ENCODE results near the gene DAAM2.

DAAM2 gene

DNA sequence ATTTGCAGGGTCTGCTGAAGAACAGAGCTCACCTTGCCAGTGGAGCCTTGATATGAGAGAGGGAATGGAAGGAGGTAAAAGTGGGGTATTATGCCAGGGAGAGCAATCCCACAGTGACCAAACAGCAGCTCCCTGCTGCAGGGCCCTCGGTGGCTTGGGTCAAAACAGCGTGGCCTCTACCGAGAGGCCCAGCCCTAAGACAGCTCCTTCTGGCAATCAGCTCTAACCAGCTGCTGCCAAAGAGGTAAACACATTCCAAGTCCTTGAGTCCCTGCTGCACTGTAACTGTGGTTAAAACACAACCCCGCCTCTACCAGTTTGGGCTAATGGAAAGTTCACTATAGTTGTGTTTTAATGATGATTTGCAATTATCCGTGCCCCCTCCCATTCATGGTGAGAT is 1.4 kb upstream of the DAAM2 start:
- no peak for DNase-seq

DNA sequence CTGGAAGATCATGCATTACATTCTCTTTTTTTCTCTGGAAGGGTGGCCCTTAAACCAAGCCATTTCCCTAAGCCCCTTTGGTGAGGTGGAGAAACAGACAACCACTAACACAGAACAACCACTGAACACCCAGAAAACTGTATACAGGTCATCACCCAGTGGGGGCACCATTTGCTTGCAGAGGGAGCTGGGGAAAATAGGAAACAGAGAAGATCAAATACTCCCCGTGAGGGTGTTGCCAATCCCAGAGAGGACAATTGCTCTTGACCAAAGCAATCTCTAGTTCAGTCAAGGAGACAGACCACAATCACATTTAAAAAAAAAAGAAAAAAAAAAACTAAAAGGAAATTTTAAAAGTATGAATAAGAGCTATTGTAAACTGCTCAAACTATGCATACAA is 865 bp upstream of the DAAM2 start:
- DNase-seq, result no peak

DNA sequence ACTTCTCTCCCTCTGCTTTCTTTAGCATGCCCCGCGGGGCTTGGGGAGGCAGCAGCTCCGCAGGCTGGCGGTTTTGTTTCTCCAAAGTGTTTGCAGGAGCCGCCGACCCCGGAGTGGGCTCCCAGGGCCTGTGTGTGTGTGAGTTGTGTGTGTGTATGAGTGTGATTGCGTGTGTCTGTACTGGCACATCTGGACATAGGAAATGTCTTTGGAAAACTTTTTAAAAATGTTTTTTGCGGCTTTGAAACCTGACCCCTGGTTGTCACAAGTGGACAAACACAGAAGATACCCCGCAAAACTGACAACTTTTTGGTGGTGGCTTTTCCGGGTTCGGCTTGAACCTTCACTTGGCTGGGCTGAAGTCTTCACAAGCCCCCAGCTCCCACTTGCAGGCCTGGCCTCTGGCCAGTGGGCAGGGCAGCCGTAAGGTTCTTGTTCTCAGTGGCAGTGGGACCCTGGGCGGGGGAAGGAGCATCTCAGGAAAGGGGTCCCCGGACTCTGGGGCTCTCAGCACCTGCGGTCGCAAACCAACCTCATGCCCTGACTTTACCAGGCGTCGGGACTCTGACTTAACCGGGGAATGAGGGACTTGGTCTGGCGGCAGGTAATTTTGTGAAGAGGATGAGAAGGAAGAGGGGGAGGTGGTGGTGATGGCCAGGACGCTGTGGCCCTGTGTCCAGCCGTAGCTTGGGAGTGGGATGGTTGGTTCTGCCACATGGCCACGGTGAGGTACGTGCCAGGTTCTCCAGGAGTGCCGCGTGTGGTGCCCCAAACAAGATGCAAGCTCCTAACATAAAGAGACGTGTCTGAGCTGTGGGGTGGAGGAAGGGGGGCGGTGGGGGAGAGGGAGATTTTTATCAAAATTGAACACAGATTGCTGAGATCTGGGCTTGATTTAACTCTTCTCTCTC is 619 bp downstream of the DAAM2 start:
- DNase-seq, result no peak

GRCh38 chr6:39793516-39793915 is 1.3 kb downstream of the DAAM2 start:
- DNase-seq, result no peak

DNA sequence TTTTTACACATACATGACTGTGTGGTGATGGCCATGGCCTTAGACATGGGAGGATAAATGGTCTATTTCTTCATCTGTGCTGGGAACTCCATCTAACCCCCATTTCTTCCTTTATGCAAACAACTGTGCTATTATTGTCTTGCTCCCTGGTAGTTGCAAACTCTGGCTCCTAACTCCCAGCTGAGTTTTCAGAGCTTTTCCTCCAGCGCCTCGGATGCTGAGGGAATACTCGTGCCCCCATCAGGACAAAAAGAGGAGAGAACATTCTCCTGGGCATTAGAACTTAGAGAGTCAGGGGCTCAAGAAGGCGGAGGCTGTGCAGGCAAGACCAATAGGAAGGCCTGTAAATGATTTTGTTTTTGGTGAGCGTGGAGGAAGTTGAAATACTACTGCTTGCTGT is 2.1 kb downstream of the DAAM2 start:
- DNase-seq, result no peak

GRCh38 chr6:39797751-39798150 is 5.6 kb downstream of the DAAM2 start:
- no peak for DNase-seq

DNA sequence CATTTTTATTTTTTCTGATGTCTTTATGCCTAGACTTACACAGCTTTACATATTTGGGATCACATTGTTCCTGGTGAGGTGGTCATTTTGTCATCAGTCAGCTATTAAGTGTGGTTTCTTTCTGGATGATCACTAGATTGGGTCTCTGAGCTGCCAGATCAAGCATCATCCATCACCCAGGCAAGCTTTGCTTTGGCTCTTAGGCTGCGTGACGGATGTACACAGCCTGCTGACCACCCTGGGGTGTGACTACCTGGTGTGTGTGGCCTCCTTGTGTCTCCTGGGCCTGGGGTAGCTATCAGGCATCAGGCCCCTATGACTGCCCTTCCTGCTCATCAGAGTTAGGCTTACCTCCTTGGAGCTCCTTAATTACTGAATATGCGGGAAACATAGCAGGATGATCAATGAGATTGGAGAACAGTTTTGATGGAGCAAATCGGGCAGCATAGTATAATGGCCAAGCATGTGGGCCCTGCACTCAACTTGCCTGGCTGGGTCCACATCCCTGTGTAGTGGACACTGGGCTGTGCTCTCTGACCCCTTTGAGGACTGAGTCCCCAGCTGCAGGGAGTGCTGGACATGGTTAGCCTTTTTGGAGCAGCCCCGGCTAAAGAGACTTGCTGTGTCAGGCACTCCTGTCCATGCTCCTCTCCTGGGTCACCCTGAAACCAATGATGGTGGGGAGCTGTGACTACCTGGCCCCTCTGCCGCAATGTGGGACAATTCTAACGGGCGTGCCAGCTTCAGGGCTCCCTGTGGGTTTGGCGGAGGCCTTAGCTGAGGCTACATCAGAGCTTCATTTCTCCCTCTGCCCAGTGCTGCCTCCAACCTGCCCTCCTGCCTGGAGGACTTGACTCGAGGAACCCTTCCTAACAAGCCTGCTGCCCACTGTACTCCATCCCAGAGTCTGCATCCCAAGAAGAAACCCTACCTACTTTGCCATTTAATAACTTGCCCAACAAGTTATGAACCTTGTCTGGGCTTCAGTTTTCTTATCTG is 8.2 kb downstream of the DAAM2 start:
- DNase-seq, result no peak

GRCh38 chr6:39801456-39802251 is 9.5 kb downstream of the DAAM2 start:
- DNase-seq, result no peak

- no peak for DNase-seq
Observed at GRCh38 chr6:39803872-39804271, 11.7 kb downstream of the DAAM2 start.

DNA sequence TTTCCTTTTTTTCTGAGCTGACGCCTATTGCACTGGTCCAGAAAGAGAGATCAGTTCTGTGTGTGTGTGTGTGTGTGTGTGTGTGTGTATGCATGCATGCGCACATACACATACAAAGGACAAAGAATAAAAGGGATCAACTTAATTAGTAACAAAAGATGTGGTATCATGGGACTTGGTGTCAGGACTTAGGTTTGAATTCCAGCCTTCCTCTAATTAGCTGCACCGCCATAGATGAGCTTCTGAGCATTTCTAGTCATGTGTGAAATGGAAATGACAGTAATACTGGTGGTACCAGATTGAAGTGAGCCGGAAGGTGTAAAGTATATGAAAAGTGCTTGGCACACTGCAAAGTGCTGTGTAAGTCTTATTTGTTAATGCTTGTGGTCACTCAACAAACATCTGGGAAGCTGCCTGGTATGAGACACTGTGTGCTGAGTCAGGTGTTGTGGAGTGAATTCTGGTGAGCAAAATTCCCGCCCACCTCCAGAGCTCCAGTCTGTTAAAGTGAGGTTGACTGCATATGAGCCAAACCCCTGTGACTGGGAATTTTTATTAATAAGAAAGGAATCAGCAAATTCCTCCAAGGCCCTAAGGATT is 12.4 kb downstream of the DAAM2 start:
- no peak for DNase-seq

DNA sequence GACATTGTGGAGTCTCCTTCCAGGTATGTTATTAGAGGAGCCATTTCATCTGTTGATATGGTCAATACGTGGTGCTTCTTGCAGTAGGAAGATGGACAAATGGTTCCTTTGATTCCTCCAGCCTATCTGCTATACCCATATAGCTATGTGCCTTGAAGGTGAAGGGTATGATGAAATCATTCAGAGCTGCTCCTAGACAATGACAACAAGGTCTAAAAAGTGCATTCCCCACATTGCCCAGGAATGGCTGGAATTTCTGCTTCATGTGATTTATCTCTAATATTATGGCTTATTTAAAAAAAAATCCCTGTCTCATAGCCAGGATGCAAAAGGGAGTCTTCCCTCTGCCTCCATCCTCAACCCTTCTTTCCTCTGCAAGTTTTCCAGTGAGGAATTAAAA is 14.1 kb downstream of the DAAM2 start:
- no peak for DNase-seq

GRCh38 chr6:39808346-39808745 is 16.2 kb downstream of the DAAM2 start:
- DNase-seq, result no peak

DNA sequence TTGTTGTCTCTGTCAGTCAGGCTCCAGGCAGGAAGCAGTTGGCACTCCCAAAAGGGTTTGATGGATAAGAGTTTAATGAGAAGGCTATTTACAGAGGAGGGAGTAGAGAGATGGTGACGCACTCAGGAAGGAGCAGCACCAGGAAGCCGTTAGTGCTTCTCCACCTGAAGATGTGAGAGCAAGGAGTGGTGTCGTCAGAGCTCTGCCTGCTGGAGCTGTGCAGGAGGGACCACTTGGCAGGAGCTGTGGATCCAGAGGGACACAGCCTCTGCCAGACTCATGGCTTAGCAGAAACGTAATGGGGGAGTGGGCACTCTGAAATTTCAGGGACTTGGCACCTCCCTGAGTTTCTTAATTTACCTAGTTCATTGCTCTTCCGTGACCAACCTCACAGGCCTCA is 16.8 kb downstream of the DAAM2 start:
- no peak for DNase-seq

GRCh38 chr6:39811835-39812345 is 19.7 kb downstream of the DAAM2 start:
- no peak for DNase-seq

GRCh38 chr6:39812496-39812852 is 20.3 kb downstream of the DAAM2 start:
- no peak for DNase-seq

DNA sequence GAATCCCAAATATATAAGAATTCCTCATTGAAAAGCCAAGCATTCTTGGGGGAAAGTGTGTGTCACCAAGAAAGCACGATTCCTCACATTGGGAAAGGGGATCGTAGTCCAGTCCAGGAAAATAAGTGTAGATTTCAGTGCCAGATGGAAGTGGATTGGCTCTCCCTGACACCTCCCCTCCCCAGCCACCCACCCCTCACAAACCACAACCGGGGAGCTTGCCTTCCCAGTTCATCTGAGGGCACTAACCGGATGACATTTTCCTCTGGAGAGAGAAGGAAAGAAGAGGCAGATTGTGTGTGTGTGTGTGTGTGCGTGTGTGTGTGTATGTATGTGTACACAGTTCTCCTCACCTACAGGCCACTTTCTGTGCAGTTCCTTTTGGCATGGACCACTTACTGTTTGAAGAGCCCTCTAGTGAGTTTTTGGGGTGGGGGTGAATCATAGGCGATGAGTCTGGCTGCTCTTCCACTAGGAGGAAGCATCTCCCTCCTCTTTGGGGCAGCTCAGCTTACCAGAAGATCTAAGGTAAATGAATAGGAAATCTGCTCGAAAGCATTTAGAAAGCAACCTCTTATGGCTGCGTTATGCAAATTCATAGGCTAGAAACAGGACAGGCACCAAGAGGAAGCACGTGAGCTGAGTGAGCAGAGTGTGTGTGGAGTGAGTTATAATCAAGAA is 20.8 kb downstream of the DAAM2 start:
- DNase-seq, result no peak

- DNase-seq, result no peak
Observed at GRCh38 chr6:39814236-39814635, 22.1 kb downstream of the DAAM2 start.

DNA sequence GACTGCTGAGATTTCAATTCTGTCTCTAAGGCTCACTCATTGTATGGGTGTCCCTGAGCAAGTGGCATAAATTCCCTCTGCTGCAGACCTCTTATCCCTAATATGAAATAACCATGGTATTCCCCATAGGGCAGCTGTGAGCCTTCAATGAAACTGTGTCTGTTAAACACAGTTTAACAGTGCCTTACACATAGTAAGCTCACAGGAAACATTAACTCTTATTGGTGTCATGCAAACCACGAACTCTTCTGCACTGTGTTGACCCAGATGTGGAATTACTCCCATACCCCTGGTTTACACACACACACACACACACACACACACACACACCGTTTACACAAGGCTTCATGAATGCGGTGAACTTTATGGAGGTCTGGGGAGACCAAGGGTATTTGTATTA is 23.2 kb downstream of the DAAM2 start:
- no peak for DNase-seq

DNA sequence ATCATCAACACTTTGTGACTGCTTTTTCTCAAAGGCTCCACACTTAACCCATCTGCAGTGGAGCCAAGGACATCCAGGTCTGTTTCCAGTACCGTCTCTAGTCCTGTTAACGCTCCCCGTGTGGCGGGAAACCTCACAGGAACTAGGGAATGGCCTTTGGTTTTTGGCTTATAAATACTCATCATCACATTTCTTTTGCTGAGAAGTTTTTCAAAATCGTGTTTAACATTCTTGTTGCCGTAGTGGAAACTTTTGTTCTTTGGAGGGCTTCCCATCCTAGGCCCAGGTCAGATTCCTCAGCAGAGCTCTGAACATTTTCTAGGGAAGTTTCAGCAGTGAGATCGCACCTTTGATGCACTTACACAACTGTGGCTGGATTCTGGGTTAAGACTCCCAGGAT is 24.6 kb downstream of the DAAM2 start:
- no peak for DNase-seq

DNA sequence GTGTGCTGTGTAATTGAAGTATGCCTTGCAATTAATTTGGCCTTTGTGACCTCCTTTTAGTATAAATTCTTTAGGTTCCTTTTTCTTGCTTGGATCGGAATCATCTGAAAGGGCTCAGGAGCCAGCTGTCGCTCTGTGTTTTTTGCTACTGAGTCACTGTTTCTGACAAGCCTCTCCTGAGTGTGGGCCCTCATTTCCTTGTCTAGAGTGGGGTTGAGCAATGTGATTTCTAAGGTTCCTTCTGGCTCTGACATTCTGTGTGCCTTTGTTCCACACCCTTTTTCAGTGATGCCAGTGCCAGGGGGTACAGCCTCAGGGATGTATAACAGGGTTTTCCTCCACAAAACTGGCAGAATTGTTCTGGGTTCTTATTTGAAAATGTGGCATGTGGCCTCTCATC is 26.5 kb downstream of the DAAM2 start:
- no peak for DNase-seq

- DNase-seq, result no peak
Observed at GRCh38 chr6:39819228-39819627, 27.1 kb downstream of the DAAM2 start.

DNA sequence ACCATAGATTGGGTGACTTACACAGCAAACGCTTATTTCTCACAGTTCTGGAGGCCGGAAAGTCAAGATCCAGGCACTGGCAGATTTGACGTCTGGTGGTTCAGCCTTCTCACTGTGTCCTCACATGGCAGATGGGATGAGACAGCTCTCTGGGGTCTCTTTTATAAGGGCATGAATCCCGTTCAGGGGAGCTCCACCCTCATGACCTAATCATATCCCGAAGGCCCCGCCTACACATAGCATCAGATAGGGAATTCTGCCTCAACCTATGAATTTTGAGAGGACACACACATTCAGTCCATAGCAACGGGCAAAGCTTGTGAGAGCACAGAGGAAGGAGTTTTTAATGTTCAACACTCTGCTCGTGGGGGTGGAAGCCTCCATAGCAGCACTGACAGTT is 27.5 kb downstream of the DAAM2 start:
- no peak for DNase-seq

Data from NCI-H1092 (cell line).